ENCODE measurements around the gene CACNG4. TPM values are rescaled to one million over a fixed set of nuclear protein-coding genes. Genes with fewer than 3 reads are reported as not detected.

Gene CACNG4
- total and polyA plus RNA-seq, 2 experiments from 2014 or later: 1.6 to 4.1 TPM

DNA sequence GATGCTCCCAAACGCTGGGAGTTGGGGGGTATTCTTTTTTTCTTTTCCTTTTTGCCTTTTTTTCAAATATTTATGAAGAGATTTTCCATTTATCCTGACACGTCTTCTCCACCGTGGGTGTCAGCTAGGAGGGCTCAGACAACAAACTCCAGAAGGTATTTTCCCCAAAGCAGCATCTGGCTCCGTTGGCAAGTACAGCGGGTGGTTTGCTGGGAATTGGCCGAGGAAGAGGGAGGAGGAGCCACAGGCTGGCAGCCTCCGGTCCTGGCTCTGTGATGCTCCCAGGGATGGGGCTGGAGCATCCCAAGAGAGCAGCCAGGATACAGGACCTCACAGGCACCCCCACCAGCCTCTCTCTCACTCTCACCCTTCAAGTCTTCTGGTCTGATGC is 10.9 kb upstream of the CACNG4 start:
- Mint-ChIP-seq H3K36me3 (ENCODE audit: low read depth) (peaks cover 8% of the 10 kb centered on the region; the same call in 2 of the 3 replicates), H3K27me3 (ENCODE audit: insufficient read depth, low read depth, poor library complexity) (peaks cover 2% of the 10 kb centered on the region), H3K9me3 (peaks cover 20% of the 10 kb centered on the region), H3K4me3 (no peak overlapping the region; the same call in 2 of the 3 replicates), H3K27ac (no peak overlapping the region), H3K4me1 (peaks cover 31% of the 10 kb centered on the region)
- H3F3A ChIP-seq (replicated peaks; ENCODE audit: low read depth): no peaks in the 10 kb centered on the region
- no peak for ATAC-seq
- no peaks in the 10 kb centered on the region for H3K79me2 ChIP-seq (replicated peaks; ENCODE audit: insufficient read depth)
- H3K4me3 ChIP-seq: no peak overlapping the region
- H4K20me1 ChIP-seq (replicated peaks; ENCODE audit: insufficient read depth): no peaks in the 10 kb centered on the region
- H3K27me3 ChIP-seq (ENCODE audit: insufficient read depth): no peaks in the 10 kb centered on the region
- no peak overlapping the region for H3K4me2 ChIP-seq
- H3K9me2 ChIP-seq (ENCODE audit: insufficient read depth): 0 out of 2 replicates have a peak, but pooled peaks cover 10% of the 10 kb centered on the region
- TF ChIP-seq STAT1 (IDR thresholded peaks at IDR 0.05; ENCODE audit: unreplicated experiment): no peak
- no peak for TF ChIP-seq ZNF331 (CRISPR knock-in tag; IDR thresholded peaks at IDR 0.05; ENCODE audit: low read depth)
- TF ChIP-seq EZH2phosphoT487 (IDR thresholded peaks at IDR 0.05; ENCODE audit: unreplicated experiment): no peak
- no peak for TF ChIP-seq CREB1 (CRISPR knock-in tag; IDR thresholded peaks at IDR 0.05; ENCODE audit: low read depth)
- no peak for TF ChIP-seq NANOG (IDR thresholded peaks at IDR 0.05; ENCODE audit: borderline replicate concordance)
- TF ChIP-seq, protein P1, sequence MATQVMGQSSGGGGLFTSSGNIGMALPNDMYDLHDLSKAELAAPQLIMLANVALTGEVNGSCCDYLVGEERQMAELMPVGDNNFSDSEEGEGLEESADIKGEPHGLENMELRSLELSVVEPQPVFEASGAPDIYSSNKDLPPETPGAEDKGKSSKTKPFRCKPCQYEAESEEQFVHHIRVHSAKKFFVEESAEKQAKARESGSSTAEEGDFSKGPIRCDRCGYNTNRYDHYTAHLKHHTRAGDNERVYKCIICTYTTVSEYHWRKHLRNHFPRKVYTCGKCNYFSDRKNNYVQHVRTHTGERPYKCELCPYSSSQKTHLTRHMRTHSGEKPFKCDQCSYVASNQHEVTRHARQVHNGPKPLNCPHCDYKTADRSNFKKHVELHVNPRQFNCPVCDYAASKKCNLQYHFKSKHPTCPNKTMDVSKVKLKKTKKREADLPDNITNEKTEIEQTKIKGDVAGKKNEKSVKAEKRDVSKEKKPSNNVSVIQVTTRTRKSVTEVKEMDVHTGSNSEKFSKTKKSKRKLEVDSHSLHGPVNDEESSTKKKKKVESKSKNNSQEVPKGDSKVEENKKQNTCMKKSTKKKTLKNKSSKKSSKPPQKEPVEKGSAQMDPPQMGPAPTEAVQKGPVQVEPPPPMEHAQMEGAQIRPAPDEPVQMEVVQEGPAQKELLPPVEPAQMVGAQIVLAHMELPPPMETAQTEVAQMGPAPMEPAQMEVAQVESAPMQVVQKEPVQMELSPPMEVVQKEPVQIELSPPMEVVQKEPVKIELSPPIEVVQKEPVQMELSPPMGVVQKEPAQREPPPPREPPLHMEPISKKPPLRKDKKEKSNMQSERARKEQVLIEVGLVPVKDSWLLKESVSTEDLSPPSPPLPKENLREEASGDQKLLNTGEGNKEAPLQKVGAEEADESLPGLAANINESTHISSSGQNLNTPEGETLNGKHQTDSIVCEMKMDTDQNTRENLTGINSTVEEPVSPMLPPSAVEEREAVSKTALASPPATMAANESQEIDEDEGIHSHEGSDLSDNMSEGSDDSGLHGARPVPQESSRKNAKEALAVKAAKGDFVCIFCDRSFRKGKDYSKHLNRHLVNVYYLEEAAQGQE (IDR thresholded peaks at IDR 0.05; ENCODE audit: unreplicated experiment): no peak
- no peak for TF ChIP-seq ZNF114 (CRISPR knock-in tag; IDR thresholded peaks at IDR 0.05)
- TF ChIP-seq, protein P2, sequence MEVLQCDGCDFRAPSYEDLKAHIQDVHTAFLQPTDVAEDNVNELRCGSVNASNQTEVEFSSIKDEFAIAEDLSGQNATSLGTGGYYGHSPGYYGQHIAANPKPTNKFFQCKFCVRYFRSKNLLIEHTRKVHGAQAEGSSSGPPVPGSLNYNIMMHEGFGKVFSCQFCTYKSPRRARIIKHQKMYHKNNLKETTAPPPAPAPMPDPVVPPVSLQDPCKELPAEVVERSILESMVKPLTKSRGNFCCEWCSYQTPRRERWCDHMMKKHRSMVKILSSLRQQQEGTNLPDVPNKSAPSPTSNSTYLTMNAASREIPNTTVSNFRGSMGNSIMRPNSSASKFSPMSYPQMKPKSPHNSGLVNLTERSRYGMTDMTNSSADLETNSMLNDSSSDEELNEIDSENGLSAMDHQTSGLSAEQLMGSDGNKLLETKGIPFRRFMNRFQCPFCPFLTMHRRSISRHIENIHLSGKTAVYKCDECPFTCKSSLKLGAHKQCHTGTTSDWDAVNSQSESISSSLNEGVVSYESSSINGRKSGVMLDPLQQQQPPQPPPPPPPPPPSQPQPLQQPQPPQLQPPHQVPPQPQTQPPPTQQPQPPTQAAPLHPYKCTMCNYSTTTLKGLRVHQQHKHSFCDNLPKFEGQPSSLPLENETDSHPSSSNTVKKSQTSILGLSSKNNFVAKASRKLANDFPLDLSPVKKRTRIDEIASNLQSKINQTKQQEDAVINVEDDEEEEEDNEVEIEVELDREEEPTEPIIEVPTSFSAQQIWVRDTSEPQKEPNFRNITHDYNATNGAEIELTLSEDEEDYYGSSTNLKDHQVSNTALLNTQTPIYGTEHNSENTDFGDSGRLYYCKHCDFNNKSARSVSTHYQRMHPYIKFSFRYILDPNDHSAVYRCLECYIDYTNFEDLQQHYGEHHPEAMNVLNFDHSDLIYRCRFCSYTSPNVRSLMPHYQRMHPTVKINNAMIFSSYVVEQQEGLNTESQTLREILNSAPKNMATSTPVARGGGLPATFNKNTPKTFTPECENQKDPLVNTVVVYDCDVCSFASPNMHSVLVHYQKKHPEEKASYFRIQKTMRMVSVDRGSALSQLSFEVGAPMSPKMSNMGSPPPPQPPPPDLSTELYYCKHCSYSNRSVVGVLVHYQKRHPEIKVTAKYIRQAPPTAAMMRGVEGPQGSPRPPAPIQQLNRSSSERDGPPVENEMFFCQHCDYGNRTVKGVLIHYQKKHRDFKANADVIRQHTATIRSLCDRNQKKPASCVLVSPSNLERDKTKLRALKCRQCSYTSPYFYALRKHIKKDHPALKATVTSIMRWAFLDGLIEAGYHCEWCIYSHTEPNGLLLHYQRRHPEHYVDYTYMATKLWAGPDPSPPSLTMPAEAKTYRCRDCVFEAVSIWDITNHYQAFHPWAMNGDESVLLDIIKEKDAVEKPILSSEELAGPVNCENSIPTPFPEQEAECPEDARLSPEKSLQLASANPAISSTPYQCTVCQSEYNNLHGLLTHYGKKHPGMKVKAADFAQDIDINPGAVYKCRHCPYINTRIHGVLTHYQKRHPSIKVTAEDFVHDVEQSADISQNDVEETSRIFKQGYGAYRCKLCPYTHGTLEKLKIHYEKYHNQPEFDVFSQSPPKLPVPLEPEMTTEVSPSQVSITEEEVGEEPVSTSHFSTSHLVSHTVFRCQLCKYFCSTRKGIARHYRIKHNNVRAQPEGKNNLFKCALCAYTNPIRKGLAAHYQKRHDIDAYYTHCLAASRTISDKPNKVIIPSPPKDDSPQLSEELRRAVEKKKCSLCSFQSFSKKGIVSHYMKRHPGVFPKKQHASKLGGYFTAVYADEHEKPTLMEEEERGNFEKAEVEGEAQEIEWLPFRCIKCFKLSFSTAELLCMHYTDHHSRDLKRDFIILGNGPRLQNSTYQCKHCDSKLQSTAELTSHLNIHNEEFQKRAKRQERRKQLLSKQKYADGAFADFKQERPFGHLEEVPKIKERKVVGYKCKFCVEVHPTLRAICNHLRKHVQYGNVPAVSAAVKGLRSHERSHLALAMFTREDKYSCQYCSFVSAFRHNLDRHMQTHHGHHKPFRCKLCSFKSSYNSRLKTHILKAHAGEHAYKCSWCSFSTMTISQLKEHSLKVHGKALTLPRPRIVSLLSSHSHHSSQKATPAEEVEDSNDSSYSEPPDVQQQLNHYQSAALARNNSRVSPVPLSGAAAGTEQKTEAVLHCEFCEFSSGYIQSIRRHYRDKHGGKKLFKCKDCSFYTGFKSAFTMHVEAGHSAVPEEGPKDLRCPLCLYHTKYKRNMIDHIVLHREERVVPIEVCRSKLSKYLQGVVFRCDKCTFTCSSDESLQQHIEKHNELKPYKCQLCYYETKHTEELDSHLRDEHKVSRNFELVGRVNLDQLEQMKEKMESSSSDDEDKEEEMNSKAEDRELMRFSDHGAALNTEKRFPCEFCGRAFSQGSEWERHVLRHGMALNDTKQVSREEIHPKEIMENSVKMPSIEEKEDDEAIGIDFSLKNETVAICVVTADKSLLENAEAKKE (CRISPR knock-in tag; IDR thresholded peaks at IDR 0.05): no peak
- TF ChIP-seq, protein P3, sequence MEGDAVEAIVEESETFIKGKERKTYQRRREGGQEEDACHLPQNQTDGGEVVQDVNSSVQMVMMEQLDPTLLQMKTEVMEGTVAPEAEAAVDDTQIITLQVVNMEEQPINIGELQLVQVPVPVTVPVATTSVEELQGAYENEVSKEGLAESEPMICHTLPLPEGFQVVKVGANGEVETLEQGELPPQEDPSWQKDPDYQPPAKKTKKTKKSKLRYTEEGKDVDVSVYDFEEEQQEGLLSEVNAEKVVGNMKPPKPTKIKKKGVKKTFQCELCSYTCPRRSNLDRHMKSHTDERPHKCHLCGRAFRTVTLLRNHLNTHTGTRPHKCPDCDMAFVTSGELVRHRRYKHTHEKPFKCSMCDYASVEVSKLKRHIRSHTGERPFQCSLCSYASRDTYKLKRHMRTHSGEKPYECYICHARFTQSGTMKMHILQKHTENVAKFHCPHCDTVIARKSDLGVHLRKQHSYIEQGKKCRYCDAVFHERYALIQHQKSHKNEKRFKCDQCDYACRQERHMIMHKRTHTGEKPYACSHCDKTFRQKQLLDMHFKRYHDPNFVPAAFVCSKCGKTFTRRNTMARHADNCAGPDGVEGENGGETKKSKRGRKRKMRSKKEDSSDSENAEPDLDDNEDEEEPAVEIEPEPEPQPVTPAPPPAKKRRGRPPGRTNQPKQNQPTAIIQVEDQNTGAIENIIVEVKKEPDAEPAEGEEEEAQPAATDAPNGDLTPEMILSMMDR (conservative IDR thresholded peaks at IDR 0.05; ENCODE audit: low read depth in 2 of 2): no peak
- TF ChIP-seq JUNB (IDR thresholded peaks at IDR 0.05; ENCODE audit: unreplicated experiment): no peak
- TF ChIP-seq, protein P4, sequence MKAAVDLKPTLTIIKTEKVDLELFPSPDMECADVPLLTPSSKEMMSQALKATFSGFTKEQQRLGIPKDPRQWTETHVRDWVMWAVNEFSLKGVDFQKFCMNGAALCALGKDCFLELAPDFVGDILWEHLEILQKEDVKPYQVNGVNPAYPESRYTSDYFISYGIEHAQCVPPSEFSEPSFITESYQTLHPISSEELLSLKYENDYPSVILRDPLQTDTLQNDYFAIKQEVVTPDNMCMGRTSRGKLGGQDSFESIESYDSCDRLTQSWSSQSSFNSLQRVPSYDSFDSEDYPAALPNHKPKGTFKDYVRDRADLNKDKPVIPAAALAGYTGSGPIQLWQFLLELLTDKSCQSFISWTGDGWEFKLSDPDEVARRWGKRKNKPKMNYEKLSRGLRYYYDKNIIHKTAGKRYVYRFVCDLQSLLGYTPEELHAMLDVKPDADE (IDR thresholded peaks at IDR 0.05): no peak
- TF ChIP-seq POLR2AphosphoS5 (IDR thresholded peaks at IDR 0.05; ENCODE audit: low read depth): no peak
- TF ChIP-seq EZH2 (IDR thresholded peaks at IDR 0.05; ENCODE audit: low read depth, unreplicated experiment): no peak
- H3K27ac ChIP-seq (ENCODE audit: low read depth): no peak overlapping the region
- no peak overlapping the region for H2AFZ ChIP-seq
- no peak for DNase-seq (ENCODE audit: low spot score)
- H3K4me1 ChIP-seq (ENCODE audit: insufficient read depth): peaks cover 18% of the 10 kb centered on the region
- H3K36me3 ChIP-seq (ENCODE audit: insufficient read depth): no peaks in the 10 kb centered on the region

Measured in GM23338 (cell line).